GM19238 (cell line): ENCODE measurements around the gene ZBTB2.

ENCODE experiments used
- DNase-seq: peaks from one replicate; pipeline ENCODE4 v3.0.0; 2011; ENCODE audit warnings: low spot score; ENCODE audit not compliant: insufficient read length

ZBTB2 gene

GRCh38 chr6:151391471-151392413, at the start of gene ZBTB2:
TSS of gene ZBTB2 (minus strand) at chr6:151391559. CDS start at chr6:151373637, 17,922 bp downstream.
- DNase-seq, result no peak

DNA sequence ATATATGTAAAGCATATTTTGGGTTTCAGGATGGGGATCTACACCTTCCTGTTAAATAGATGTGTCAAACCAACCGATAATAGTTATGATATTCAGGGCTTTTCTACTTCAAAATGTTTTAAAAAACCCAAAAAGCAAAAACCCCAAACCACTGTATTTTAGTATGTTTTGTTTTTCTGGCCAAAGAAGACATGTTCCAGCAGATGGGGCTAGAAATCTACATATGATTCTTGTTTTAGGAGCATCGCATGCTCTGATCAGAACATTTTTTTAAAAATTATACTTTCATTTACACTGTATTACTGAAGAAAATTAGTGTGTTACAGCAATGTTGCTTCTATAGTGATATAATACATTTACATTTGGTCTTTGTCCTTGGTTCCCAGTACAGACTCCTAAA, 49.6 kb upstream of the ZBTB2 start:
- DNase-seq, result no peak

- no peak for DNase-seq
Measured at GRCh38 chr6:151440498-151440897, 49.1 kb upstream of the ZBTB2 start.

DNA sequence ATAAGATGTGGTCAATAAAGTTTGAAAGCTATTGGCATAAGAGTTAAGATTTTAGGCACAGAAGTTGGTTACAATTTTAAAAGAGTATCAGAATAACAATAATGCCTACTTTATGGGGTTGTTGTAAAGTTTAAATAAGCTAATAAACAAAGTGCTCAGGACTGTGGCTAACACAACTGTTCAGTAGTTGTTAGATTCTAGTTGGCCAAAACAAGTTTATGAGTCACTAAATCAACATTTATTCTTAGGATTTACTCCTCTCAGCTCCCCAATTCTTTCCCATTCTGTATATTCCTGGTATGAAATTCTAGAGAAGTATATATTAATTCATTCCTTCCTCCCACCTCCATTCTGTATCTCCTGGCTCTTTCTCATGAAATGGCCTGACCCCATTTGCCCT, 46.0 kb upstream of the ZBTB2 start:
- no peak for DNase-seq

DNA sequence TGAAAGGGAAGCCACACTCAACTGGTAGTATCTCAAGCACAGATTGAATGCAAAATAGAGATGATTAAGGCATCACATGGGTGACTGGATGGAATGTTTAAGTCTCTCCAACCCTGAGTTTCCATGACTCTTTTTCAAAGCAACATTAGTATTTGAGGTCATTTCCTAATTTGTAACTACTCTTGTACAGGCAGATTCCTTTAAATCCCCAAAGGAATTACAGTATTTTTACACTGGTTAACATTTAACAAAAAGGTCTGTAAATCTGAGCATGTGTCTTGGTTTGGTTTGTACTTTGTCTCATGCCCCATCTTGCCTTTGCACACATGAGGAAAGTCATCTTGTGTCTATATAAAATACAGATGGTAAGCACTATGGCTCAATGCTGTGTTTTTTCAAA, 45.4 kb upstream of the ZBTB2 start:
- DNase-seq, result no peak

DNA sequence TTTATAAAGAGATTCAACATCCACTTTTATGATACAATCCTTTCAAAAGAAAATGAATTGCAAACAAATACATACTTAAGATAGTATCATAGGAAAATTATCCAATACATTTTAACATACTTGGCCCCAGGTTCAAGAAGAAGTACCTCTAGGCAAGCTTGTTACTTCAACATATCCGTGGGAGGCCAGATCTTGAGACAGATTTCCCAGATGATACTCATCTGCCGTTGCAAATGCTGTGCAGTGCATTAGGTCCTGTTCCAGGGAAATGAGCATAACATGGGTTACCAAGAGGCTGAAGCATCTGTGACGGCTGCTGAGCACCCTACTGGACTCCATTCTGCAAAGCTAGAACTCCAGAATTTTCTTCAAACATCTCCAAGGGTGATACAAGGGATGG, 44.9 kb upstream of the ZBTB2 start:
- no peak for DNase-seq

- DNase-seq, result no peak
Measured at GRCh38 chr6:151434369-151434768, 43.0 kb upstream of the ZBTB2 start.

- no peak for DNase-seq
Measured at GRCh38 chr6:151432651-151433050, 41.3 kb upstream of the ZBTB2 start.

GRCh38 chr6:151431337-151431736, 40.0 kb upstream of the ZBTB2 start:
- no peak for DNase-seq

DNA sequence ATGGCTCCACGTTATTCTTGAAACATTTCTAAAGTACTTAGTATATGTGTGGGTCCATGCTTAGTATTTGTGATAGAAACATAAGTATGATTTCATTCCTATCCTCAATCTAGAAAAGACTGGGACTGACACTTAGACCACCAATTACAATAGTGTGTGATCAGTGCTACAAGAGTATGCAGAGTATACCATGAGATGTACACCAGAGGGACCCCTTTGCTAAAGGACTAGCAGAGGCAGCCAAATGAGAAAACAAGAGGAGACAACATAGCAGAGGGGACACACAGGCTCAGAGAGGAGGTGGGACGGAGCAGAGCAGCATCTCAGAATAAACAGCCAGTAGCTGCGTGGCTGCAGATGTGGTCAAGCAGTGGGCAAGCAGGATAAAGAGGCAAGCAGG, 39.5 kb upstream of the ZBTB2 start:
- DNase-seq, result no peak

DNA sequence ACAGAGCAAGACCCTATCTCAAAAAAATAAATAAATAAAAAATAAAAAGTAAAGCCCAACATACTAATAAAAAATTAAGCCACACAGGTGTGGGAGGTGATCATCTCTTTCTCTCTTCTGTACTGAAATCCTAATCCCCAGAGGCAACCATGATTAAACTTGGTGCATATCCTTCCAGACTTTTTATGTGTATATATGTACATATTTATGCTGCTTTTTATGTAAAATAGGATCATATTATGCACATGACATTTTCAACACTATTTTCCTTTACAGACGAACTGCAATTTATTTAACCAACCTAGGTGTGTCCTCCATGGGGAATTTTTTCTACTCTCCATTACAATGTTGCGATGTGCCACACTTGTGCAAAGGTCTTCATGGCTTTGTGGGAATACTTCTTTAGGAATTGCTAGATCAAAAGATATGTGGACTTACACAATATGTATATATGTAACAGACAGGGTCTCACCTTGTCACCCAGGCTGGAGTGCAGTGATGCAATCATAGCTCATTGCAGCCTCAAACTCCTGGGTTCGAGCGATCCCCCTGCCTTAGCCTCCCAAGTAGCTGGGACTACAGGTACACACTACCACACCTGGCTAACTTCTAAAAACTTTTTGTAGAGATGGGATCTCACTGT, 36.9 kb upstream of the ZBTB2 start:
- DNase-seq, result no peak

DNA sequence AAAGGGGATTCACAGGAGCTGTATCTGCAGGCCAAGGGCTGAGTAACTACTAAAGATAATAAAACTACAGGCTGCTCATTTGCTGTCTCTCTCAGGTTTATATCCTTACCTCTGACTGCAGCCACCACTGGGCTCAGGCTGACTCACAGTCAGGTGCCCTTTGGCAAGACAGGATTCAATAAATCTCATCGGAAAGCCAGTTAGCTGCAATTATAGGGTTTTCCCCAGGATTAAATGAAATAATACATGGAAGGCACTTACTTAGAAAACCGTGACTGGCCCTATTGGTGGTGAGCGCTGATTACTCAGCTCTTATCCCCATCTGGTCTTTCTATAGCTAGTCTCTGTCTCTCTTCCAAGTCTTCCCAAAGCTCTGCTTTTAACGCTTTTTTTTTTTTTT, 34.2 kb upstream of the ZBTB2 start:
- no peak for DNase-seq

- DNase-seq, result no peak
Measured at GRCh38 chr6:151422981-151423380, 31.6 kb upstream of the ZBTB2 start.

DNA sequence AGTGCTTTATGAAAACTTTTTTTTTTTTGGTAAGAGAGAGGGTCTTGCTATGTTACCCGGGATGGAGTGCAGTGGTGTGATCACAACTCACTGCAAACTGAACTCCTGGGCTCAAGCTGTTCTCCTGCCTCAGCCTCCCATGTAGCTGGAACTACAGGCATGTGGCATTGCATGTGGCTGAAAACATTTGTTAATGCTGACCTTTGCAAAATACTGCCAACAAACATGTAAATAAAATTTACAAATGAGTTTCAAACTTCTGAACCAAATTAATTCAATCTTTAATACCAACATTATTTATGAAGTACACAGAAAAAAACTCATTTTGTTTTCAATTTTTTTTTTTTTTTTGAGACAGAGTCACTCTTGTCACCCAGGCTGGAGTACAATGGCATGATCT, 26.1 kb upstream of the ZBTB2 start:
- no peak for DNase-seq

- no peak for DNase-seq
Measured at GRCh38 chr6:151414641-151415260, 23.4 kb upstream of the ZBTB2 start.

DNA sequence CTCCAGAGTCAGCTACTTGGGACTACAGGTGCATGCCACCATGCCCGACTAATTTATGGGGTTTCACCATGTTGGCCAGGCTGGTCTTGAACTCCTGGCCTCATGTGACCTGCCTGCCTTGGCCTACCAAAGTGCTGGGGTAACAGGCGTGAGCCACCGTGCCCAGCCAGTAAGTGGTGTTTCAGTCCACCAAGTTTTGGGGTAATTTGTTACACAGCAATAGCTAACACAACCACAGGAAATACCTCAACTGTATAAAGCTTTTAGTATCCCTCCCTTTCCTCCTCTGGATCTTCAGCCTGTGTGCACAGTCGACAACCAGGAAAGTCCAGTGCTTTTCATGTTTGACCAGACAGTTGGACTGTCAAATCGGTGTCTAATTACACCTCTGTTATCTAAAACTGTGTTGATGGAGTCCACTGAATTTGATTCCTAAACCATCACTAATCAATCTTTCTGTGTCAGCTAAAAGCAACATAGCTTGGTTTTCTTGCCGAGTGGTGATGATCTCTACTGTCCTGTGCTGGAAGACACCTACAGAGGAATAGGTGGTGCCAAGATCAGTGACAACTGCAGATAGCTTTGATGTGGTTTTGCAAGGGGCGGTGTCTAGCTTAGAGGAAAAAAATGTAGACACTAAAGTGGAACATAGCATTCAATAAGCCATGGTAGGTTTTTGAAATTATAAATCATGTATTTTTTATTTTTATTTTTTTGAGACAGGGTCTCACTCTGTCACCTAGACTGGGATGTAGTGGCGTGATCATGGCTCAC, 22.2 kb upstream of the ZBTB2 start:
- DNase-seq, result no peak

DNA sequence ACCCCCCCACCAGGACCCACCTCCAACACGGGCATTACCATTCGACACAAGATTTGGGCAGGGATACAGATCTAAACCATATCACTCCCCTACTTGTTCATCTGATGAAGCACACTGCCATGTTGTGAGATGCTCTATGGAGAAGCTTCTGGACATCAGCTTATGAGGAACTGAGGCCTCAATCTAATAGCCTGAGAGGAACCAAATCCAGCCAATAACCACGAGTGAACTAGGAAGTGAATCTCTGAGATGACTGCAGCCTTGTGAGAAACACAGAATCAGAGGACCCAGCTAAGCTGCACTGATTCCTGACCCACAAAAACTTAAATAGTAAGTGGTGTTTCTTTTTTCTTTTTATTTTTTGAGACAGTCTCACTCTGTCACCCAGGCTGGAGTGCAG, 21.6 kb upstream of the ZBTB2 start:
- no peak for DNase-seq

DNA sequence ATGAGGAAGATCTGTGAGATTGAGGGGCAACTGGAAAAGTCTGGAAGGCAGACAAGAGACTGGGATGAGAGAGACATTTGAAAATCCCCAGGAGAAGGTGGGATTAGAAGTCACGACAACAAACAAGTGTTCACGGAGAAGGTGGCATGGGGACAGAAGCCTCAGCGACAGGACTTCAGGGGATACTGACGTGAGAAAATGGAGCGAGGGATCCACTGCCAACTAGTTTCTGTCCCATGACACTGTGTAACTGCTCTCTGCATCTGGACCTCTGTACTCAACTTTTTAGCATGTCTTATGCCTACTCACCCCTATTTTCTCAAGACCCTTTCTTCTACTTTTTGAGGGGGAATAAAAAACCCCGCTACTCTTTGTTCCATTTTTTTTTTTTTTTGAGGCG, 18.3 kb upstream of the ZBTB2 start:
- no peak for DNase-seq

- no peak for DNase-seq
Measured at GRCh38 chr6:151409260-151409659, 17.9 kb upstream of the ZBTB2 start.

DNA sequence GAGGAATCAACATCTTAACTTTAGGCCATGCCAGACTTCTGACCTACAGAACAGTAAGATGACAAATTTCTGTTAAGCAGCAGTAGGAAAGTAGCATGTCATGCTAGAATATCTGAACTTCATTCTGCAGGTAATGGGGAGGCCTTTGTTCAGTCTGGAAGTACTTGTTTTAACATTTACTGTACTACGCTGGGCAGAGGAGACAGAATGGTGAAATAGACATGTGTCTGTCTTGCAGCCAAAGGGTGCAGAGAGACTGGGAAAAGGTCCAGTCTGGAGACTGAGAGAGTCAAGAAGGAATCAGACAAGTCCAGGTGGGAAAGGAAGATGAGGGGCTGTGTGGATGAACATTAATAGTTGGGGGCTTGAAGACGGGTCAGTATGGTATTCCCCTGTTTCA, 17.5 kb upstream of the ZBTB2 start:
- no peak for DNase-seq

GRCh38 chr6:151403919-151404308, 12.6 kb upstream of the ZBTB2 start:
- no peak for DNase-seq

DNA sequence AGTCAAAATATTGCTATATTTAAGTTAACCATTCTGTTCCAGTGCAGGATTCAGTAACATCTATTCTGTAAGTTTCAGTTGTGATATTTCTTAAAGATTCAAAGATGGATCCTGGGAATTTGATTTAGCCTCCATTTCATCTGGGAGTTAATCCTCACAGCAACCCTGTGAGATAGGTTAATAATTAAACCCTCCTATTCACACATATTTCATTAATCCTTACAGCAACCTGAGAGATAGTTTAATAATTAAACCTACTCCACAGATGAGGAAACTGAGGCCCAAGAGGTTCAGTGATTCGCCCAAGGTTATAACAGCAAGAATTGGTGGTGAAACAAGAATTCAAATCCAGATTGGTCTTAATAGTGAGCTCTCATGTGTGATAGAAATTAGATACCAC, 10.9 kb upstream of the ZBTB2 start:
- no peak for DNase-seq
